Spinal cord (tissue), 10 donors: ENCODE results near the gene MAP2K5. TPM values are rescaled to one million over a fixed set of nuclear protein-coding genes. Genes with fewer than 3 reads are reported as not detected.

ENCODE experiments used
- DNase-seq, 6 donors: peaks; one replicate each; pipeline versions ENCODE4 v3.0.0 to v3.0.0-alpha.2; 2013 to 2015; ENCODE audit warnings: low spot score in 6 of 6, low read depth in 4 of 6
- H3K27ac ChIP-seq: one replicate; pipeline ENCODE4 v1.5.1; 2013; ENCODE audit warnings: low read depth, low read length, control low read depth
- H3K27me3 ChIP-seq: one replicate; pipeline ENCODE4 v1.6.1; 2013; ENCODE audit warnings: low read length; ENCODE audit not compliant: control insufficient read depth, insufficient read depth
- H3K36me3 ChIP-seq: one replicate; pipeline ENCODE4 v1.6.1; 2013; ENCODE audit warnings: low read length; ENCODE audit not compliant: control insufficient read depth, insufficient read depth
- H3K4me1 ChIP-seq: one replicate; pipeline ENCODE4 v1.6.1; 2013; ENCODE audit warnings: low read length; ENCODE audit not compliant: control insufficient read depth, insufficient read depth
- H3K4me3 ChIP-seq: one replicate; pipeline ENCODE4 v1.5.1; 2013; ENCODE audit warnings: low read depth, low read length, control low read depth
- H3K9me3 ChIP-seq: one replicate; pipeline ENCODE4 v1.6.1; 2013; ENCODE audit warnings: low read length; ENCODE audit not compliant: control insufficient read depth, insufficient read depth
- whole genome bisulfite sequencing: methylation state at CpG from one replicate; pipeline ENCODE4 v1.1.5; 2013; ENCODE audit warnings: missing lambda C conversion rate; ENCODE audit not compliant: insufficient coverage; 5-methylcytosine and 5-hydroxymethylcytosine counted together
- polyA plus RNA-seq, 2 donors: library from polyadenylated mRNA; unstranded; fragments of 120-200 nt; gene quantifications; one replicate each; pipeline ENCODE4 v1.2.1, GENCODE V29; 2013; ENCODE audit not compliant: insufficient read length in 2 of 2
- total RNA-seq, 2 donors: library from RNA; depleted of rRNA in 1 of 2; stranded (reverse); fragments of 120-200 nt in 1 of 2; fragments of >200 nt in 1 of 2; gene quantifications; one replicate each; pipeline versions ENCODE4 v1.2.3 to v1.2.4, GENCODE V29; 2013 to 2014
- donor health status: healthy.

Gene MAP2K5
- total and polyA plus RNA-seq, 4 donors = 15.6 to 29.4 (median 25.4) TPM

DNA sequence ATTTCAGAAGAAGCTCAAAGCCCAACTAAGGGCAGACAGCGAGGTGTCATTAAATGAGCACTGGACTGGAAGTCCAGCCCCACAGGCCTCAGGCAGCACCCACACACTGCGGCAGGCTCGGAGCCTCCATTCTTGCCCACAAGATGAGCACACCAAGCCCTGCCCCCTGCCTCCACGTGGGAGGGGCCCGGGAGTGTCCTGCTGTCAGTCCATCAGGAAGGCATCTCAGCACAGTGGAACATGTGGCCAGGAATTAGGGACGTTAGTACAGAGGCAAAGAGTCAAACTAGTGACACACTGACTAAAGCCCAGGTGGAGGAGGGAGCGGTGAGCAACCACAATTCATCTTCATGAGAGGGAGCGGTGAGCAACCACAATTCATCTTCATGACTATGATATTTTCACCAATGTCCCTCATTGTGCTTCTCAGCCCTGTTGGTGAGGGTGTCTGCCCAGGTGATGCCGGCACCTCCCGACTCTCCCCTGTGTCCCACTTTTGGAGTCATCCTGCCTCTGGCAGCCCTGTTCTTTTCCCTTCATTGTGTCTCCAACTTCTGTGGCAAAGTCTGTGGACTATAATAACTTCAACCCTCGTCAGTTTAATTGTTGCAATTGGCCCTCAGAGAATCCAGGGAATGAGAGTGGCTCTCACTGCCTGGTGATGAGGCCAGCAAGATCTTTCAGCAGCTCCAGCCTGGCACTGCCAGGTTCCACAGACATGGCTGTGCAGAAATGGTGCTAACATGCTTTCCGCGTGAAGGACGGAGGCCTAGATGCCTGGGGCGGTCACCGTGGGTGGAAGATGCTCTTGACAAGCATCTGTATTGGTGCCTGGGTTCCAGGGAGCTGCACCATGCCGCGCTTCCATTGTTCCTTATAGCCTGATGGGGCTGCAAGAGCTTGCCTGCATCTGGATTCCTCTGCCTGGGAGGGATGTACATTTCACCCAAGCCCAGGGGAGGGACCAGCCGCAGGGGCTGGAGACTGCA is 259.7 kb downstream of the MAP2K5 start:
- Histone ChIP-seq H3K9me3 (no peaks in the 10 kb centered on the region), H3K4me1 (peaks cover 15% of the 10 kb centered on the region), H3K27ac (no peak overlapping the region), H3K27me3 (no peaks in the 10 kb centered on the region), H3K36me3 (peaks cover 28% of the 10 kb centered on the region), H3K4me3 (no peak overlapping the region)
- no peak for DNase-seq
- 80% methylated on average over 15 of the region's 19 CpGs for WGBS

GRCh38 chr15:67803299-67803698 is 260.8 kb downstream of the MAP2K5 start:
- no peak for DNase-seq
- WGBS = 83% methylated on average over 1 of the region's 3 CpGs
- H3K4me3 ChIP-seq = no peak overlapping the region
- no peaks in the 10 kb centered on the region for H3K27me3 ChIP-seq
- peaks cover 12% of the 10 kb centered on the region for H3K4me1 ChIP-seq
- no peaks in the 10 kb centered on the region for H3K9me3 ChIP-seq
- H3K27ac ChIP-seq = no peak overlapping the region
- H3K36me3 ChIP-seq = peaks cover 32% of the 10 kb centered on the region

GRCh38 chr15:67803996-67804843 is 261.7 kb downstream of the MAP2K5 start:
- peak in 1 of 6 donors; percentile 50 for DNase-seq
- Histone ChIP-seq H3K4me1 (peaks cover 12% of the 10 kb centered on the region), H3K27ac (no peak overlapping the region), H3K27me3 (no peaks in the 10 kb centered on the region), H3K9me3 (no peaks in the 10 kb centered on the region), H3K4me3 (no peak overlapping the region), H3K36me3 (peaks cover 33% of the 10 kb centered on the region)
- 59% methylated on average over 24 of the region's 27 CpGs for WGBS

DNA sequence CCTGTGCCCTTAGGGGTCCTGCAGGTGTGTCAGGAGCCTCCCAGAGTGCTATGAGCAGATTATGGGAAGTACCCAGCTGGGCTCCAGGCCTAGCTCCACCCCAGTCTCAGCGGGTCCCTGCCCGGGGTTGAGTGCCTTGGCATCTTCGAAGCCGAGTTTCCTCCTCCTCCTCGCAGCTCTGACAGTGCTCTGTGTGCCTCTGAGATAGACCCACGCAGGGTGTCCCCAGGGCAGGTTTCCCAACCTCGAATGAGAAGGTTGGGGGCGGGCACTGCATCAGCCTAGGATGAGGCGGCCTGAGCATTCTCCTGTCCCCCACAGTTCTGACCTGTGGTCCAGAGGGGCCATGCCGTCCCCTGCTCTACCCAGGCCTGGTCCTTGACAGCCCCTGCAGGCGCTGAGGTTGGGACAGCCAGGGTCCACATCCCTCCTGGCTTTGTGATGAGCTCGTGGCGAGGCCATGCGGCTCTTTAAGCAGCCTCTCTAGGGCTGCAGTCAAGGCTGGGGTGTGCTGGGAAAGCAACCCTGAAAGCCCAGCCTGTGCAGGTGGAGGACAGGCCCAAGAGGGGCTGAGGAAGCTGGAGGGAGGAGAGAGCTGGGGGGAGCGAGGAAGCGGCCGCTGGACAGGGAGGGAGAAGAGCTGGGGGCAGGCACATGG is 262.6 kb downstream of the MAP2K5 start:
- H3K27ac ChIP-seq = no peak overlapping the region
- 79% methylated on average over 14 of the region's 17 CpGs for WGBS
- peaks cover 12% of the 10 kb centered on the region for H3K4me1 ChIP-seq
- H3K36me3 ChIP-seq = peaks cover 34% of the 10 kb centered on the region
- no peaks in the 10 kb centered on the region for H3K27me3 ChIP-seq
- H3K9me3 ChIP-seq = no peaks in the 10 kb centered on the region
- no peak overlapping the region for H3K4me3 ChIP-seq
- DNase-seq = no peak

DNA sequence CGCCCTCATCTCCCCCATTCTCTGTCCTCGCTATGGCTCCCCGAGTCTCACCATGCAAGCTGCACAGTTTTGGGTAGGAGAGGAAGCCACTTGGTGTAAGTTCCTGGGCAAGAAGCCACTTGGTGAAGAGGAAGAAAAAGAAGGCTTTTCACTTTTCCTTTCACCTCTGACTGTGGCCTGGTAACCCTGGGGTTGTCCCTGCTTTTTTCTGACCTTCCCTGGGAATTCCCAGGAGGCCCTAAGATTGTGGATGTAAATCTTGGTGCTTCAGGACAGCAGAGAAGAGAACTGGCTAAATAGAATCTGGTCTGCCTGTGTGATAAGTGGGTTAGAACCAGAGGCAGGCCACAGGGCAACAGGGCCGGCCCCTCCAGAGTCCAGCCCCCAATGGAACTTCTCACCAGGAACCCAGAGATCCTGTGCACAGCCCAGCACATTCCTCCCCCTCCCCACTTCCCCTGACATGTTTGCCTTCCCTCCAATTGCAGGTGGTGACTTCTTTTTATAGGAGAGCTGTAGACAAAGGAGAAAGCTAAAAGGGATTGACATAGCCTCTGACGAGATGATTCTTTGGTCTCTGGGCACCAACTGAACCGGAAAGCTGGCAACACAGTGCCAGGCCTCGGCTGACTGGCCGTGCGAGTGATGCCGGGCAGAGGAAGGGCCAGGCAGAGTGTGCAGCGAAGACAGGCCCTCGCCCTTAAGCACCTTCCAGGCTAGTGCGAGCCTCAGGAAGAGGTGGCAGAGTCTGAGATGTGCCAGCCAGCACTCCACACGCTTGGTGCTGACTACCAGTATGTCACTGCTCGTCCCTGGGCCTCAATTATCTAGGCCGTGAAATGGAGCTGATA is 263.4 kb downstream of the MAP2K5 start:
- H3K27ac ChIP-seq = no peak overlapping the region
- no peaks in the 10 kb centered on the region for H3K27me3 ChIP-seq
- peaks cover 12% of the 10 kb centered on the region for H3K4me1 ChIP-seq

GRCh38 chr15:67806536-67806935 is 264.0 kb downstream of the MAP2K5 start:
- no peak for DNase-seq
- 92% methylated on average over 18 of the region's 18 CpGs for WGBS
- no peaks in the 10 kb centered on the region for H3K27me3 ChIP-seq
- peaks cover 36% of the 10 kb centered on the region for H3K36me3 ChIP-seq
- no peak overlapping the region for H3K4me3 ChIP-seq
- no peak overlapping the region for H3K27ac ChIP-seq
- H3K4me1 ChIP-seq = peaks cover 12% of the 10 kb centered on the region
- H3K9me3 ChIP-seq = no peaks in the 10 kb centered on the region

More for the DNA sequence above, 263.4 kb downstream of the MAP2K5 start:
- WGBS = 78% methylated on average over 12 of the region's 16 CpGs
- Histone ChIP-seq H3K36me3 (peaks cover 34% of the 10 kb centered on the region), H3K9me3 (no peaks in the 10 kb centered on the region), H3K4me3 (no peak overlapping the region)
- DNase-seq = no peak

- Histone ChIP-seq H3K4me3 (no peak overlapping the region), H3K27ac (no peak overlapping the region), H3K4me1 (peaks cover 15% of the 10 kb centered on the region), H3K27me3 (no peaks in the 10 kb centered on the region), H3K9me3 (no peaks in the 10 kb centered on the region), H3K36me3 (peaks cover 36% of the 10 kb centered on the region)
- WGBS = 88% methylated on average over 4 of the region's 5 CpGs
- DNase-seq = no peak
Measured at GRCh38 chr15:67807141-67807540, 264.6 kb downstream of the MAP2K5 start.

DNA sequence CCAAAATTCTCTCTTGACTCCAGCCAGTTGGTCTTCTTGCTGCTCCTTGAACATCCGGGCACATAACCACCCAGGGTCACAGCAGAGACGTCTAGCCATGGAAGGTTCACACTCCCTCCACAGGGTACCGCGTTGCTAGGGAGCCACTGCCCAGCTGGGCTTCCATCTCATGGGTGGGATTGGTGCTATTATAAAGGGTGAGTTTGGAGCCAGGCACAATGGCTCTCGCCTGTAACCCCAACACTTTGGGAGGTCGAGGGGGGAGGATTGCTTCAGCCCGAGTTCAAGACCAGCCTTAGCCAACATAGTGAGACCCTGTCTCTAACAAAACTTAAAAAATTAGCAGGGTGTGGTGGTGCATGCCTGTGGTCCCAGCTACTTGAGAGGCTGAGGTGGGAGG is 265.3 kb downstream of the MAP2K5 start:
- no peak for DNase-seq
- Histone ChIP-seq H3K27me3 (no peaks in the 10 kb centered on the region), H3K36me3 (peaks cover 36% of the 10 kb centered on the region), H3K4me3 (no peak overlapping the region), H3K4me1 (peaks cover 19% of the 10 kb centered on the region), H3K9me3 (no peaks in the 10 kb centered on the region), H3K27ac (no peak overlapping the region)
- 86% methylated on average over 3 of the region's 7 CpGs for WGBS
